Epithelial cell of proximal tubule (primary cell): ENCODE measurements around the gene FSIP1. TPM values are rescaled to one million over a fixed set of nuclear protein-coding genes. Genes with fewer than 3 reads are reported as not detected.

Source experiments
- DNase-seq: peaks from one replicate; pipeline ENCODE4 v3.0.0-alpha.2; 2011; ENCODE audit warnings: low read depth
- H3K4me3 ChIP-seq: 2 replicates; pipeline ENCODE4 v1.5.1; 2011; ENCODE audit warnings: low read depth, mild to moderate bottlenecking, low read length
- total RNA-seq: library from RNA; depleted of rRNA; stranded (reverse); fragments of >200 nt; gene quantifications from 2 replicates; pipeline ENCODE4 v1.2.3, GENCODE V29; 2015
- TF ChIP-seq, protein P1 (sequence below): conservative IDR thresholded peaks from 2 replicates; pipeline ENCODE4 v1.5.1; 2012; ENCODE audit warnings: low read depth, mild to moderate bottlenecking, low read length

FSIP1 gene
- total RNA-seq, 1 donor from 2014 or later: 1.3 TPM

DNA sequence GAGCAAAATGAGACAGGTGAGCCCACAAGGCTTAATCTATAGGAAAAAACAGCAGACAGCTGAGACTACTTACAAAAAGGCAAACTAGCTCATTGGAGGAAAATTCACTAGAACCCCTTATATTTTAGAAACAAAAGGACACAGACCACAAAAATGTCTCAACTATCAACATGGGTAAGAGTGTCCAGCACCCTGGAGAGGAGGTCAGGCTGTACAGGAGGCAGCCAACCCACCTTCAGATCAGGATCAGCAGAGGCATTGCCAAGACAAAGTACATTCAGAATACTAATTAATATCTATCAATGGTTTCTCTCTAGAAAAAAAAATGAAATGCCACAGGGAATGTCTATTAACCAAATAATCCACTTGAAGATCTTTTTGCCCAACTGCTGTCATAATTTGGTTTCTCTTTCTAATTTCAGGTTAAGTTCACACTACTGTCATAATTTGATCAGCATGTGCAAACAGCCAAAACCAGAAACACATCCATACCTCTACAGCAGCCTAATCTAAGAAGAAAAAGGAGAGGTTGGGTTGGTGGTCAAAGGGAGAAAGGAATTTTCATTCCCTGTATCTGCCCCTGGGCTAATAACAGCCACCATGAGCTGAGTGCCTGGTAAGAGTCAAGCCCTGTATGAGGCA, 227.8 kb downstream of the FSIP1 start:
- no peak overlapping the region for H3K4me3 ChIP-seq
- TF ChIP-seq, protein P1, sequence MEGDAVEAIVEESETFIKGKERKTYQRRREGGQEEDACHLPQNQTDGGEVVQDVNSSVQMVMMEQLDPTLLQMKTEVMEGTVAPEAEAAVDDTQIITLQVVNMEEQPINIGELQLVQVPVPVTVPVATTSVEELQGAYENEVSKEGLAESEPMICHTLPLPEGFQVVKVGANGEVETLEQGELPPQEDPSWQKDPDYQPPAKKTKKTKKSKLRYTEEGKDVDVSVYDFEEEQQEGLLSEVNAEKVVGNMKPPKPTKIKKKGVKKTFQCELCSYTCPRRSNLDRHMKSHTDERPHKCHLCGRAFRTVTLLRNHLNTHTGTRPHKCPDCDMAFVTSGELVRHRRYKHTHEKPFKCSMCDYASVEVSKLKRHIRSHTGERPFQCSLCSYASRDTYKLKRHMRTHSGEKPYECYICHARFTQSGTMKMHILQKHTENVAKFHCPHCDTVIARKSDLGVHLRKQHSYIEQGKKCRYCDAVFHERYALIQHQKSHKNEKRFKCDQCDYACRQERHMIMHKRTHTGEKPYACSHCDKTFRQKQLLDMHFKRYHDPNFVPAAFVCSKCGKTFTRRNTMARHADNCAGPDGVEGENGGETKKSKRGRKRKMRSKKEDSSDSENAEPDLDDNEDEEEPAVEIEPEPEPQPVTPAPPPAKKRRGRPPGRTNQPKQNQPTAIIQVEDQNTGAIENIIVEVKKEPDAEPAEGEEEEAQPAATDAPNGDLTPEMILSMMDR: no peak
- no peak for DNase-seq

DNA sequence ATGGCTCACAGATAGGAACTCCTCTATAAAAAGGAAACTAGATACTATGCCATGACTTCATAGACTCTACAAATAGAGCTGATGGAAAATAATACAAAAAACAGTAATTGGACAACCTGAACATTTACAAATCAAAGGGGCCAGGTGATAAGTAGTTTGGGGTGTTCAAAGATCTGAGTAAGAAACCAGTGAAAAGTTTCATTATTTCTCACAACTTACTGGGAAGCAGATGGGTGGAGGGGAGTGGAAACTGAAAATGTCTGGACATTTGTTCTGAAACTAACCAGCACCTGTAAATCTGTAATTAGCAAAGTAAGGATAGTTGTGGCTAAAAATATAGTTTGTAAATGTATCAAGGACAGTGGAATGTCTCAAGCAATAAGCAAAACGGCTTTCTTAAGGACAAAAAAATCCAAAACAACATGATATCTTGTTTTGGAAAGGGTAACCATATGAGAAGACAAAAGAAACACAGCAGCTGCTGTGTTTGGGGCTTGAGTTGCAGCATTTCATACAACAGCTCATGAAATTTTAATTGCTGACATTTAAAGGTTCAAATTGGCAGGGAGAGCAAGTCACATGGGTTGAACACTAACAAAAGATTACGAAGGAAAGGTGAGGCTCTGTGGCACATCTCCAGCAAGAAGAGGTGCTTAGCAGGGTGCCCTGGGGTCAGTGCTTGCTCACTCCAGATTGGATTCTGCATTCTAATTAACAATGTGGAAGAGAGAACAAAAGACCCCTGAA, 228.5 kb downstream of the FSIP1 start:
- DNase-seq: no peak
- TF ChIP-seq, protein P1: no peak
- H3K4me3 ChIP-seq: no peak overlapping the region

DNA sequence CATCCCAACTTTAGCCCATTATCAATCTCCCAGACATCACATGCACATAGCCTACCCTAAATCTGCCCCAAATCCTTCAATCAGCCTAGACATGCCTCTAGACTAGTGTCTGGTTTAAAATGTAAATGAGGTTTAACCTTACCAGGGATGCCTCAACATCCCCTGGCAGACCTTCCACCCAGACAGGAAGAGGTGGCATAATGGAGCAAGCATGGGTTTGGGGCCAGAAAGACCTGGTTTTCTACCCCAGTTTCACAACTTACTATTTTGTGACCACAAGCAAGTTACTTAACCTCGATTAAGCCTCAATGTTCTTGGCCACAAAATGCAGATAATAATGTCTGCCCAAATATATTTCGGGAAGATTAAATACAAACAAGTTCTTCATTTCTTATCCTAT, 230.1 kb downstream of the FSIP1 start:
- no peak overlapping the region for H3K4me3 ChIP-seq
- no peak for DNase-seq
- TF ChIP-seq, protein P1: no peak

DNA sequence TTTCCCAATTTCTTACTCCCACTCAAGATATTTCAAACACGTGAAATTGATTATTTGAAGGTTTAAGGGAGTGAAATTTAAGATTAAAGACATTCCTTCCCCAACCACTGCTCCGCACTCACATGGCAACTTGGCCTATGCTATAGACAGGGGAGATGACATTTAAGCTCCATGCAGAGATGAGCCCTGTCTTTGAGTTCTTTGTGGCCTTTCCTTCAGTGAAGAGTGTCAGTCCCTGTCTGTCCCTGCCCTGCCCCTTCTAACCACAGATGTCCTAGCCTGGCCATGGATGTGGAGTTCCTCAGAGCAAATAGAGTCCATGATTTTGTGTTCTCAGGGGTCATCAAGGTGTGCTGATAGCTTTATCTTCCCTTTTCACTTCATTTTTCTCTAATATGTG, 231.2 kb downstream of the FSIP1 start:
- H3K4me3 ChIP-seq: no peak overlapping the region
- DNase-seq: no peak
- TF ChIP-seq, protein P1: no peak

Other genes starting within 250 kb of the FSIP1 start
- 61.7 and 168 TPM in 2 replicates for gene THBS1, start 201.8 kb downstream of the FSIP1 start, total RNA-seq
- 32.1 and 35.4 TPM in 2 replicates for gene GPR176, start 137.4 kb upstream of the FSIP1 start, total RNA-seq
- 79.6 and 100 TPM in 2 replicates for gene EIF2AK4, start 151.3 kb upstream of the FSIP1 start, total RNA-seq